HG03439 (cell line): ENCODE data around the gene ANXA4.
"Not testable (repeated sequence)": the region's sequence is repeated elsewhere in the genome, so short reads cannot be mapped to it uniquely, and the experiment has no call there.

Source experiments
- ATAC-seq: cut with Tn5 transposase; IDR thresholded peaks from one replicate; pipeline ENCODE4 v1.9.1; 2021; ENCODE audit warnings: mild to moderate bottlenecking, moderate library complexity; ENCODE audit not compliant: unreplicated experiment

The ANXA4 gene

DNA sequence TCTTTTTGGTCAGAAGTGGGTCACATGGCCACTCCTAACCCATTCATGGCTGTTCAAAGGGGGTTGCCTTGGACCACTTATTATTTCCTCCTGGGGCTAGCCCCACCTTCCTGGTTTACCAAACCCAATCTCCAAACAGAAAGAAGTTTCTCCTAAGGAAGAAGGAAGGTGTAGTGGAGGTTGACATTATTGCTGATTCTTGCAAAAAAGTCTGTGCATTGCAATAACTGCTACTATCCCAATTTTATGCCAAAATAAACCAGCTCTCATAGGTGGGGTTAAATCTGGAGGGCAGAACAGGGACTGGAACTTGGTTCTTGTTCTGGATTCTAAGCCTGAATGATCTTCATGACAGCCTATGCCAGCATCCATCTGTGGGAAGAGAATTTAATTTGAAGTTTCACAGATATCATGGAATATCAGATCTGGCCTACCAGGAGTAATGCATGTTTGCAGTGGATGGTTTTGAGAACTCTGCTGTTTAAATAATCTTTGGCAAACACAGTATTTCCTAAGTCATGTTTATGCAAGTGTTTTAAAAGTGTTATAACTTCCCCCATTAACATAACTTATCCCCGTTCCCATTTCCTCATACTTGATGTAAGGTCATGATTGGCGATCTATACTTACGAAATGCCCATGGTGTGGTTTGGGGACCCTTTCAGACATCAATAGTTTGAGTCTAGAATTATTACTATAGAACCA, 11.9 kb downstream of the ANXA4 start:
- ATAC-seq = no peak

DNA sequence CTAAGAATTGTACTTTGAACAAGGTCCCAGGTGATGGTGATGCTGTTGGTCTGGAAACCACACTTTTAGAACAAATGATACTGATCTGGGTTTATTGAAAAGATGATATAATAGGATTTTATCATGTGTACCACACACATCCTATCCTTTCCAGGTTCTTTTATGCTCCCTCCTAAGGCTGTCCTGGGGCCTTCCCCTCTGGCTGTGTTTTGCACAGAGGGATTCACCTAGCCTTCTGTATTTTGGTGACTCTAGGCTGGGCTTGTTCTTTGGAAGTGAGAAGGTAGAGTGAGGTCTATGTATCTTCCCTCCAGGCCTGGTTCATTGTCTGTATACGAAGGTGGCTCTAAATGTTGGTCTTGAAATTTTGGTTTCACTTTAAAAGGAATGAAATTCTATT, 12.7 kb downstream of the ANXA4 start:
- ATAC-seq = no peak

- ATAC-seq = no peak
Observed at GRCh38 chr2:69755862-69756467, 14.0 kb downstream of the ANXA4 start.

GRCh38 chr2:69762025-69762424, 20.1 kb downstream of the ANXA4 start:
- ATAC-seq = no peak

DNA sequence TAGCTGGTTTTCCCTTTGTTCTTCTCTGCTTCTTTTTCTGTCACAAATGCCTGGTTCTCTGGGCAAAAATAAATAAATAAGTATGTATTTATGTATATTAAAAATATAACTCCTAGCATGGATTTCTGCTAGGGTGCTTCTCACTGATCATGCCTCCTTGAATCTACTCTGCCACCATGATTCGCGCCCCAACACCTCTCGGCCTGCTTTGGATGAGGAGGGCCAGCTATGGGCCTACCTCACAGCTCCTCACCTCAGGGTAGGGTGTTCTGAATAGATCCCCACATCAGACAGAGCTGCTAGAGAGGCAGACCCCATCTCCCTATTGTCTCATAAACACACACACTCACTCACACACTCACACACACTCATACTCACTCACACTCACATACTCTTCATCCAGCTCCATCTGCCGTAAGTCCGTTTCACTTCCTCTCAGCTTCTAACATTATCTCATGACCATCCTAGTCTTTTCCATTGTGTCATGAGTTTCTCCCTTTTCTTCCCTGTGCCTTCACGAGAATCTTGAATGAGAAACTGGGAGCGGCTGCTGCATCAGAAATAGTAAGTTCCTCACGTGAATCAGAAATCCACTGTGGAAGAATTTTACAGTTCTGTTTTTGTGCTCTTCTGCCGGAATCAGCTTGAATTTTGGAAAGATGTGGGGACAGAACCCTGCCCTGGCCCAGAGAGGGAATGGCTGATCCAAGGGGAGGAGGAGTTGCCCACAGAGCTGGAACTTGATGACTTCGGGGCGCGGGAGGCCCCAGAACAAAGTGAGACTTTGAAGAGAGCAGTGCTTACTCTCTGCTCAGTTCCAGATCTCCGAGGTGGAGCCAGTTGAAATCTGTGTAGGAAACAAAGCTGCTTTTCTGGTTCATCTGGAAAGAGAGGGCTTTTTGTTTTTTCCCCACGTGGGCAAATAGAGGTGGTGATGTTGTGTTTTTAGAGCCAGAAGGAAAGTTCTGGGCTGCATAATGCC, 20.9 kb downstream of the ANXA4 start:
- no peak for ATAC-seq

DNA sequence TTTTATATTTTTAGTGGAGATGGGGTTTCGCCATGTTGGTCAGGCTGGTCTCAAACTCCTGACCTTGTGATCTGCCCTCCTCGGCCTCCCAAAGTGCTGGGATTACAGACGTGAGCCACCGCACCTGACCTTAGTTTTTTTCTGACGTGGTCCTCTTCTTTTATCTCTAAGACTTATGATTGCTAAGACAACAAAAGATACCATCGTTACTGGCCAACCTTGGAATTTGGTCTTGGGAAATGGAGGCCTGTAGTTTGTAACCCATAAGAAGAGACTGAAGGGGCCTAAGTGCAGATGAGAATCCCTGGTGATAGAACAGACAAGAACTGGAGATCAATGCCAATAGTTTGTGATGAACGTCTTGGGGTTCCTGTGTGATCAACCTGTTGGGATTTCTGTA, 21.9 kb downstream of the ANXA4 start:
- not testable (repeated sequence) for ATAC-seq

- ATAC-seq = no peak
Observed at GRCh38 chr2:69764286-69765095, 22.6 kb downstream of the ANXA4 start.

DNA sequence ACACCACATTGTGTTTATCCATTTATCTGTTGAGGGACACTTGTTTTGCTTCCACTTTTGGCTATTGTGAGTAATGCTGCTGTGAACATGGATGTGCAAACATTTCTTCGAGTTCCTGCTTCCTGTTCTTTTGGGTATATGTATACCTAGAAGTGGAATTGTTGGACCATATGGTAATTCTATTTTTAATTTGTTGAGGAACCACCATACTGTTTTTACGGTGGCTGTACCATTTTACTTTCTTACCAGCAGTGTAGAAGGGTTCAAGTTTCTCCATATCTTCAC, 23.1 kb downstream of the ANXA4 start:
- no peak for ATAC-seq

GRCh38 chr2:69766014-69766413, 24.1 kb downstream of the ANXA4 start:
- no peak for ATAC-seq

- no peak for ATAC-seq
Observed at GRCh38 chr2:69767034-69767433, 25.1 kb downstream of the ANXA4 start.

GRCh38 chr2:69768235-69768634, 26.3 kb downstream of the ANXA4 start:
- ATAC-seq = no peak

DNA sequence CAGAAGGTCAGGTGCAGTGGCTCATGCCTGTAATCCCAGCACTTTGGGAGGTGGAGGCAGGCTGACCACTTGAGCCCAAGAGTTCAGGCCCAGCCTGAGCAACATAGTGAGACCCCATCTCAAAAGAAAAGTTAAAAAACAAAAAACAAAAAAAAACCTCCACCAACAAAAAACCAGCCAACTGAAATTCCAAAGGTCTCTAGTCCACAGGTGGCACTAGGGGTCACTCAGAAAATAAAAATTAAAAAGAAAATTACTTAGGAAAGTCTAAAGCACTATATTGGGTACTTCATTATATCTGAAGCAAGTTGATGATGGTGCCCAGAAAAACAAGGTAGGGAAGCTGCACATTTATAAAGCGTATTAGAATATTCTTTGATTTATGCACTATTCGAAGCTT, 26.9 kb downstream of the ANXA4 start:
- no peak for ATAC-seq

GRCh38 chr2:69769272-69769671, 27.3 kb downstream of the ANXA4 start:
- no peak for ATAC-seq

- no peak for ATAC-seq
Observed at GRCh38 chr2:69770193-69770702, 28.3 kb downstream of the ANXA4 start.

- no peak for ATAC-seq
Observed at GRCh38 chr2:69770747-69771146, 28.8 kb downstream of the ANXA4 start.

DNA sequence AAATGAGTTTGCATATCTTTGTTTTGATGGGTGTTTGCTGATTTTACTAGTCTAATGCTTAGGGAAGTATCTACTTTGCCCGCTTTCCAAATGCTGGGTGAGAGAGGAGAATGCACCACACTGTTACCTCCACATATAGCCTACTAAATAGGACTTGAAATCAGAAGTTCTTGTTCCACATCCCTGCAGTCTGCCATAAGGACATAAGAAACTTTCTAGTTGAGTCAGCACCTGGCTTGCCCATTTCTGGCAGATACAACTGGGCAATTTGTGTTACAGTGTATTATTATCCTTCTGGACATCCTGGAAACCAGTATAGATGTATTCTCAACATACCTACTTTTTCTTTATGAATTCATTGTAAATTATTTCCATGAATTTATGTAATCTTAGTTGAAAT, 29.5 kb downstream of the ANXA4 start:
- no peak for ATAC-seq

GRCh38 chr2:69773206-69773605, 31.3 kb downstream of the ANXA4 start:
- ATAC-seq = no peak

DNA sequence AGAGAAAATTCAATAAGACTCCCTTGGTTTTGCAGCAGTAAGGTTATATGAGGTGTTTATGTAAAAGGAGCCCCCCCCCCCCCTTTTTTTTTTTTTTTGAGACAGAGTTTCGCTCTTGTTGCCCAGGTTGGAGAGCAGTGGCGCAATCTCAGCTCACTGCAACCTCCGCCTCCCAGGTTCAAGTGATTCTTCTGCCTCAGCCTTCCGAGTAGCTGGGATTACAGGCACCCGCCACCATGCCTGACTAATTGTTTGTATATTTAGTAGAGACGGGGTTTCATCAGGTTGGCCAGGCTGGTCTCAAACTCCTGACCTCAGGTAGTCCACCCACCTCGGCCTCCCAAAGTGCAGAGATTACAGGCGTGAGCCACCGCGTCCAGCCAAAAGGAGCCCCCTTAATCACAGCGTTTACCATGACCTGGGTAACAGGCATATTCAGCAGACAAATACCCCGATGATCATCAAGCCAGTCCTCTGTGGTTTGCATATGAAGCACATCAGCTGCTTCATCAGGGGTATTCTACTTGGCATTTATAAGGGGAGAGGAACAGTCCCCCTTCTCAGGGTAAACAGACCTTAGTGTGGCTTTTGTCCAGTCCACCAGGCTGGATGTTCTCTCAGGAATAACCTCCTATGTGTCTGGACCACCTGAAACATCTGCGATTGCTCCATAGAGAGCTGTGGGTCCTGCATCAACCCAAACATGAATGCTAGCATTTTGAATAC, 32.5 kb downstream of the ANXA4 start:
- ATAC-seq = not testable (repeated sequence)

- ATAC-seq = no peak
Observed at GRCh38 chr2:69774984-69775982, 33.3 kb downstream of the ANXA4 start.
